Measurements from ENCODE around the gene IRF7.
A peak's percentile ranks its signal among the peaks of the same experiment; 100 is the strongest.

The IRF7 gene

GRCh38 chr11:640021-640706 lies 24.4 kb upstream of the IRF7 start:
- DNase-seq: no peak

- no peak for DNase-seq
Observed at GRCh38 chr11:639332-639955, 23.7 kb upstream of the IRF7 start.

GRCh38 chr11:638631-639331 lies 23.0 kb upstream of the IRF7 start:
- DNase-seq: no peak

GRCh38 chr11:637593-638521 lies 22.1 kb upstream of the IRF7 start:
- DNase-seq: no peak

- no peak for DNase-seq
Observed at GRCh38 chr11:637333-637592, 21.5 kb upstream of the IRF7 start.

GRCh38 chr11:636511-637332 lies 21.0 kb upstream of the IRF7 start, which contains the start of gene DRD4:
Gene DRD4 (plus strand): TSS chr11:637269. CDS start chr11:637305, 36 bp downstream.
- peak; percentile 44 for DNase-seq

GRCh38 chr11:635945-636510 lies 20.3 kb upstream of the IRF7 start:
- no peak for DNase-seq

GRCh38 chr11:630871-631270 lies 15.1 kb upstream of the IRF7 start:
- DNase-seq: no peak

GRCh38 chr11:629237-629583 lies 13.5 kb upstream of the IRF7 start:
- DNase-seq: peak; percentile 25

- no peak for DNase-seq
Observed at GRCh38 chr11:628056-628455, 12.3 kb upstream of the IRF7 start.

- DNase-seq: no peak
Observed at GRCh38 chr11:627308-627576, 11.5 kb upstream of the IRF7 start.

GRCh38 chr11:626475-627307 lies 10.9 kb upstream of the IRF7 start, which contains the start of gene SCT:
Gene SCT (minus strand): TSS chr11:627181. CDS start chr11:627143, 38 bp downstream.
- peak; percentile 32 for DNase-seq

GRCh38 chr11:625636-626268 lies 10.0 kb upstream of the IRF7 start:
- peak; percentile 21 for DNase-seq

GRCh38 chr11:624705-625635 lies 9.2 kb upstream of the IRF7 start, which contains the start of gene CDHR5:
Gene CDHR5 (minus strand): TSS chr11:624955. CDS start chr11:624902, 53 bp downstream.
- DNase-seq: peak; percentile 31

- peak; percentile 20 for DNase-seq
Observed at GRCh38 chr11:623999-624704, 8.4 kb upstream of the IRF7 start.

- DNase-seq: peak; percentile 30
Observed at GRCh38 chr11:623349-623869, 7.7 kb upstream of the IRF7 start.

- DNase-seq: no peak
Observed at GRCh38 chr11:621838-622237, 6.1 kb upstream of the IRF7 start.
